T1000 (cell line): ENCODE data around the gene SPOPL.
"Not testable (repeated sequence)": the region's sequence is repeated elsewhere in the genome, so short reads cannot be mapped to it uniquely, and the experiment has no call there.

Experiments used
- DNase-seq: peaks from one replicate; lab custom pipeline; 2025; ENCODE audit warnings: mixed read lengths; lab: John Stamatoyannopoulos, UW

The SPOPL gene

DNA sequence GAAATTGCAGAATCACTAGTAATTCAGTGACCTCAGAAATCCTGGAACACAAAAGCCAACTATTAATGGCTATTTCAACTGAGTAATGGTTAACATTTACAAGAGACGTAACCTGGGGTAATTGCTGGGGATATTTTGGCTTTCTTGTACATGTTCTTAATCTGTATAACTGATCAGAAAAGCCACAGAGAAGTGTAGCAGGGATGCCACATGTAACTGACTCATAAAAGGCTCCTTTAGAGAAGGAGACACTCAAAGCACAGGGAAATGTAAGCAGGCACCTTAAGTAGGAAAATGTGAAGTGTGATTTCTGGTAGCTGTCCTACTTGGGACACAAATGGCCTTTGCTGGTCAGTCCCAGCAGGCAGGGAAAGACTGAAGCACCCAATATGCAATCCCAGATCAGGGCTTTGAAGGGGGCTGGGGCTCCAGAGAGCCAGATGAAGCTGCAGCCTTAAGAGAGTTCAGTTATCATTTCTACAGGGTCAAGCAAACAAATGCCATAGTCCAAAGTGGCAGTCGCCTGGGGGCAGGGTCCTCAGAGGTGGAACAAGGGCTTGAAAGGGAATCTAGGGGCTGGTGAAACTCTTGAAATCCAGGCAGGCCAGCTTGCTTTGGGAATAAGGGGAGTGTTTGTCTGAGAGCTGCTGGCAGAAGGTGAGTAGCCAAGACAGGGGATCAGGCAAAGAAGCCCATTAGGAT, 7.2 kb upstream of the SPOPL start:
- no peak for DNase-seq

DNA sequence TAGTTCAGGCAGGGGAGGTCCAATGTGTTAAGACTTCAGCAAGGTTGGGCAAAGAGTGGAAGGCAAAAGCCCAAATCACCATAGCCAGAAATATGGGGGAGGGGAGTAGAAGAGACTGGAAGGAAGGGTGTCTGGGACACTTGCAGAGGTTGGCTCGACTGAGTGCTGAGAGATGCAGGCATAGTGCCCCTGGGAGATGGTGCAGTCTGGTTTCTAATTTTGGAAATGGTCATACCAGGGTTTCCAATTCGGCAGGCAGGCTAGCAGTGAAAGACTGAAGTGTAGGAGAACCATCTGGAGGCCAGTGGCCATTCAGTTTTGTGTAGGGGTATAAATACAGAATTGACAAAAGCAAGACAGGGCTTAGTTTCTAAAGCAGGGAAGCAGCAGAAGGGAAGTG, 6.2 kb upstream of the SPOPL start:
- no peak for DNase-seq

DNA sequence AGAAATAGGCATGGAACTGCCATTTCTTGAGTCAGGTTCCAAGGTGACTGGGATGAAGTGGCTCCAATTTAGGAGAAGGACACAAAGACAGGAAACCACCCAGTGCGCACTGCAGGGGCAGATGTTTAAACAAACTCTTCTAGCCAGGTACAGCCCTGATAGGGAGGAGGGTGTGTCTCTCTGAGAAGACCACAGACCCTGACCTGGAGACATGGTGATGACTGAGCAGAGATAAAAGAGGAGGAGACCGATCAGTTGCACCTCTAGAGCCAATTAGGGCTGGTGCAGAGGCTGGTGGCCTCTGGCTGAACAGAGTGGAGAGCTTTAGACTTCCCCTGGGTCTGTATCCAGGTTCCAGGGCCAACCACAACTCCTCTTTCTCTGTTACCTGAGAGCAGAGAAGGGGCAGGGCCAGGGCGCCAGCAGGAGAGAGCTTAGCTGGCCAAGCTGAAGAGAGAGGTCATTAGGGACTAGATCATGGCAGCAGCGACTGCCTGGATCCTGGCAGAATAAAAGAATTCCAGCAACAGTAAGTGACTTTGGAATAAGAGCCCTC, 5.4 kb upstream of the SPOPL start:
- no peak for DNase-seq

DNA sequence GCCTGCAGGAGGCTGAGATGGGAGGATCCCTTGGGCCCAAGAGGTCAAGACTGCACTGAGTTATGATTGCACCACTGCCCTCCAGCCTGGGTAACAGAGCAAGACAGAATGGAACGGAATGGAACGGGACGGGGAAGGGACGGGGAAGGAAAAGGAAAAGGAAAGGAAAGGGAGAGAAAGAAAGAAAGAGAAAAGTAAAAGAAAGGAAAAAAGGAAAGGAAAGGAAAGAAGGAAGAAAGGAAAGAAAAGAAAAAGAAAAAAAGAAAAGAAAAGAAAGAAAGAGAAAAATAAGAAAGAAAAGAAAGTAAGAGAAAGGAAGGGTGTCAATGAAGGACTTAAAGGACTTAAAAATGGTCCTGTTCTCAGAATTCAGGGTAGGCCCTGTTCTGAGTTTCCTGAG, 4.3 kb upstream of the SPOPL start:
- no peak for DNase-seq

DNA sequence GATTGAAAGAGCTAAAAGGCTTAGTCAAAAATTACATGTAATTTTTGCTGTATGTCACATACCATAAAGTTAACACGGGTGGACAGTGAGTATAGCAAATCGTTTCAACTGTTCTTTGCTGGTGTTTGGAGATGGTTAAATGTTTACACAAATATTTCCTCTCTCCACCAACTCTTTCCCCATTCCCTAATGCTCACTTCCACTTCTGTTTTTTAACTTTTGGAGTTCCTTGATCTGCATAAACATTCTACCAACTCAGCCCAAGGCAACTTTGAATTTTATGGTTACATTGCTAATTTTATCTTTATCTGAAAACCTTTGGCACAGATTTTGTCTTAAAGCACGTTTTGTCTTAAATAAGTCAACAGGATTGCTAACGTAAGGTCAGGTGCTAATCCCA, 1.9 kb upstream of the SPOPL start:
- no peak for DNase-seq

DNA sequence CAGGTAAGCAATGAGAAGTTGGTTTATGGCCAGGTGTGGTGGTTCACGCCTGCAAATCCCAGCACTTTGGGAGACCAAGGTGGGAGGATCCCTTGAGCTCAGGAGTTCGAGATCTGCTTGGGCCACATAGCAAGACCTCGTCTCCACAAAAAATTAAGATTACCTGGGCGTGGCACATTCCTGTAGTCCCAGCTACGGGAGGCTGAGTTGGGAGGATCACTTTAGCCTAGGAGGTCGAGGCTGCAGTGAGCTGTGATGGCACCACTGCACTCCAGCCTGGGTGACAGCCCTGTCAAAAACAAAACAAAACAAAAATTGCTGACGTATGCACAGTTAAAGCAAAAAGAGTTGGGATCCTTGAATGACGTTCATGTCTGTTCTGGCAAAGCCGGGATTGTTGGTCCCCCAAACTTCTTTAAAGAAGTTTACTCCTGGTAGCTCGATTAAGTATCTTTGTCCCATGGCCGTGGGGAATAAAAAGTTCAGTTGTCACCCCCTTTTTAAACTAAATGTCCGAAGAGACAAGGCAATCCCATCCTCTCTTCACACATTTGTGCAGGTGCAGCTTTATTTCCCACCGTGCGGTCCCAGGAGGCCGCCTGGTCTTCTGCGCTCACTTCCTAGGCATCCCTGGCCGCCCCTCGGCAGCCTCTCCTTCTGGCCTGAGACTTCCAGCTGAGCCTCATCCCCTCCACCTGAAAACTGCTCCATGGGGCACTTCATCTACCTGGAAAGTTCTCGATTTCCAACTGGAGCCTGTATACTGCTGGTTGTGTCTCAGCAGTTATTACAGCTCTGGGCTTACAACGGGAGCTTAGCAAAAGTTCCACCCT, 762 bp upstream of the SPOPL start:
- DNase-seq: no peak

DNA sequence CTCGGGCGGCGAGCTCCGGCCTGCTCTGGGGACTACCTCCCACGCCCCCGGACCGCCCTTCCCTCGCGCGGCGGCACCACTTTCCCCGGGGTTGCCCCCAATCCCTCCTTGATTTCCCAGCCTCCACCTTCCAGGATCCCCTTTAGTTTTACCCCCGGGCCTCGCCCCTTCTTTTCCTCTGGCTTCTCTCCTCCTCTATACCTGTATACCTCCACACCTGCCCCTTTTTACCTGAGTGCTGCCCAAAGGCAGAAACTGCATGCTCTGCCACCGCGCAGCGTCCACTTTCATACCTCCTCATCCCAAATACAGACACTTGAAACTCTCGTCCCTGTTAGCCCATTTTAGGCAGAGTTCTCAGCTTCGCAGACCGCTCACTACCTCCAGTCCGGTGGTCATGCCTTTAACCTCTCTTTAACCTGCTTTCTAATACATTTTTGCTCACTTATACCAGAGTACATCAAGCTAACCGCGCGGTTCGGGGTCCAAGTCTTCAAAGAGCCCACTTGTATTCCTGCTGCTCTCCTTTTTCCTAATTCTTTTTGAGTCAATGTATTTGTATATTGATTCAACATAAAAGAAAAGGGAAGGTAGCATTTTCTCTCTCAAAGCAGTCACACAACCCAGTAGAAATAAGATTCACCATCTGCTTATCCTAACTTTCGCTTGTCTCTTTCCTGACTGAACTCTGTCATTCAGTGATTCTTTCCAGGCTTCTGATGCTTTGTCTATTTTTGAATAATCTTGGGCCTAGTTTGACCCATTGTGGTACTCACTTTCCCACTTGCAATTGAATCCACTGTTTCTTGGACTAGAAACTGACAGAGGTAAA, 901 bp downstream of the SPOPL start:
- DNase-seq: no peak

DNA sequence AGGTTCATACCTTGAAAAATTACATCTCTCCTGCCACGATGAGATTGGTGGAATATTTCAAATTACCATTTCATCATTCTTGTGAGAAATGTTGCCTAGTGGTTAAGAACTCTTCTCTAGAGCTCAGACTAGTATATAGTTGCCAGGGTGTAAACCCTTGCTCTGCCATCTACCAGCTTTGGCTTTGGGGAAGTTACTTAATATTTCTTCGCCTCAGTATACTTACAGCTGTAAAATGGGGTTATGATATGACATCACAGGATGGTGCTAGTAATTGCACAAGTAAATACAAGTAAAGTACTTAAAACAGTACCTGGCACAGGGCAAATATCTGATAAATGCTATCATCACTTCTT, 1.5 kb downstream of the SPOPL start:
- no peak for DNase-seq

DNA sequence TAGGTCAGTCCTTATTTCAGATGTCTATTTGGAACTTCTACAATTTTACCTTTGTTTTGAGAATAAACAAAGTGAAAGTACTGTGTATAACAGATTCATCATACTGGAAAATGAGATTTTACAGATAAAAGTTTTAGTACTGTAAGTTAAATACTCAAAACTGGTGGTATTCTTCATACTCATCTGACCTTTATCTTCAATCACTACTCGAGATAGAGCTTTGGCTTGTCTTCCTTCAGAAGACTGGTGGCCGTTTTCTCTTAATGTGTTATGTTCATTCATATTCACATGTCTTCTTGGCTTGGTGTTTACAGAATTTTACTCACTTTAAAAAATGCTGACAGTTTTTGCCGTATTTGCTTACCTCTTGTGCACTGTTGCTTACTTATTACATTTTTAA, 2.1 kb downstream of the SPOPL start:
- no peak for DNase-seq

DNA sequence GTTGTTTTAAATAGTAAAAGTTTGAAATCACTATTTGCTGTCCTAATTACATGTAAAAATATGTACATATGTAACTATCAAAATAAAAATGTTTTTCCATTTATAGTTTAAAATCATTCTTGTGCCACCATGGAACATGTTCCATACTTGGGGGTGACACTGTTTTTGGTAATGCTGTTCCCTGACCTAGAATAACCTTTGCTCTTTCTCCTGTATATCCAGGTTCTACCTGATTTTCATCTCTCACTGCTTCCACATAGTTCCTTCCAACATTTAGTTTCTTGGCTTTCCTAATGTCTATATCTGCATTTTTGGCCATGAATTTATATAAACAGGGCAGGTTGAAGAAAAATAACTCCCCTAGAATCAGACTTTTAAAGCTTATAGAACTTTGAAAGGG, 2.5 kb downstream of the SPOPL start:
- DNase-seq: no peak

DNA sequence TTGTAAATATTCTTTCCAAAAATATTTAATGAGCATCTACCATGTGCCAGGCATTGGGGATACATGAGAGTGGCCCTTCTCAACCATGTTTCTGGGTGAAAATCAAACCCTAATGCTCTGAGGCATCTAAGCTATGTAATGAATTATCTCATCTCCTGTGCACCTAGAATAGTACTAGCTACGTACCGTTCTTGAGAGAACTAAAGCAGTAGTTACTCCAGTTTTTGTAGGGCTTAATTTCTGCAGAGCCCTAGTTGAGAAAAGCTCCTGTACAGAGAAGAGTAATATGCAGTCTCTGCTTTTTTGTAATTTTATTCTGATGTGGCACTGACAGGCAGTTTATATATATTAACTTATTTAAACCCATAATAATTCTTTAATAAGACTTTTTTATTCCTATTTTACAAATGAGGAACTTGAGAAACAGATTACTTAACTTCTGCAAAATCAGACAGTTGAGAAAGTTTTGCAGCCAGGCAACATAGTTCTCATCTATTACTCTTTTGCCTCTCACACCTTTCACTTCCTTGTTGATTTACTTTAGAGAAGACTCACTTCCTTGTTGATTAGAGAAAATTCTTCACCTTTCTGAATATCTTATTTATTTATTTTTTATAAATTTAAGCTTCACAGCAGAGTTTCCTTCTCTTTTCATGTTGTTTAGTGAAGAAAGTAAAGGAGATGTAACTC, 3.1 kb downstream of the SPOPL start:
- DNase-seq: no peak

DNA sequence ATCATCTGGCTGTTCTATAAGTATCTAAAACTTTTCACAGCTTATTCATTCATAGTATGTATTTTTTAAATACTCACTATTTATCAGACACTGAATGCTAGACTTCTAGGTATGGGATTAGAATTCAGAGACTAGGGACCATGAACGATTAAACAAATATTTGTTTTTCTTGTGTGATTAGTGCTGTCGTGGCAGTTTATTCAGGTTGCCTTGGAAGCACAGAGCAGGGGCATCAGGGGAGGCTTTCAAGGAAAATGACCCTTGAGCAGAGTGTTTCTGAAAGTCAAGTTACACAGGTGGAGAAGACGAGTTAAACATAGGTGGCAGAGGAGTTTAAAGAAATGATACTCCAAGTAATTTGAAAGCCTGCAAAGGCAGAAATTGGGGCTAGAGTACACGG, 5.7 kb downstream of the SPOPL start:
- no peak for DNase-seq

DNA sequence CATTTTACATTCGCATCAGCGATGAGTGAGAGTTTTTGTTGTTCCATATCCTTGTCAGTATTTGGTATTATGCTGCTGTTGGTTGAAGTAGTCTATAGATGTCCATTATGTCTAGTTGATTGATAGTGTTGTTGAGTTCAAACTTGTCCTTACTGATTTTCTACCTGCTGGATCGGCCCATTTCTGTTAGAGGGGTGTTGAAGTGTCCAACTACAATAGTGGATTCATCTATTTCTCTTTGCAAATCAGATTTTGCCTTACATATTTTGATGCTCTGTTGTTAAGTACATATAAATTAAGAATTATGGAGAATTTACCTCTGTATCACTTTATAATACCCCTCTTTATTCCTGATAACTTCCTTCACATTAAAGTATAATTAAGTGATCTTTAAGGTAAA, 8.7 kb downstream of the SPOPL start:
- no peak for DNase-seq

DNA sequence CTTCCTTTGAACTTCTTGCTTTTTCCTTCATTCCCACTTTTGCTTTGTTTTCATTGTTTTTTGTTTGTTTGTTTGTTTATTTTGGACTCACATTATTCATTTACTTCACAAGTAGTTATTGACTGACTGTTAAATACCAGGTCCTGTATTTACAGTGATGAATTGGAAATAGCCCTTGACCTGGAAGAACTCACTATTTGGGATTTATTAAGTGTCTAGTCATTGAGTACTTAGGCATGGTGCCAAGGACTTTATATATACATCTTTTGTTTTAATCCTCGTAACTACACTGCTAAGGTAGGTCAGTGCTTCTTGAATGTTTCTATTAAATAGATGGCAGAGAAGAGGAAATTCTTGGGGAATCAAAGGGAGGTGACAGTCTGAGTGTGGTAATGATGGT, 11.1 kb downstream of the SPOPL start:
- DNase-seq: no peak

DNA sequence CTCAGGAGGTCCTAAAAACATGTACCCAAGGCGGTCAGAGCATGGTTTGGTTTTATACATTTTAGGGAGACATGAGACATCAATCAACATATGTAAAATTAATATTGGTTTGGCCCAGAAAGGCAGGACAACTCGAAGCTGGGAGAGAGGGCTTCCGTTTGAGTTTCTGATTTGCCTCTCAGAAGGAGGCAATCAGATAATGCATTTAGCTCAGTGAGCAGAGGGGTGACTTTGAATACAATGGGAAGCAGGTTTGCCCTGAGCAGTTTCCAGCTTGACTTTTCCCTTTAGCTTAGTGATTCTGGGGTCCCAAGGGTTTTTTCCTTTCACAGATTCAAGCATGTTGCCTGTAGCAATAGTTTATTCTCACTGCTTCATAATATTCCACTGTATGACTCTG, 12.6 kb downstream of the SPOPL start:
- DNase-seq: no peak

DNA sequence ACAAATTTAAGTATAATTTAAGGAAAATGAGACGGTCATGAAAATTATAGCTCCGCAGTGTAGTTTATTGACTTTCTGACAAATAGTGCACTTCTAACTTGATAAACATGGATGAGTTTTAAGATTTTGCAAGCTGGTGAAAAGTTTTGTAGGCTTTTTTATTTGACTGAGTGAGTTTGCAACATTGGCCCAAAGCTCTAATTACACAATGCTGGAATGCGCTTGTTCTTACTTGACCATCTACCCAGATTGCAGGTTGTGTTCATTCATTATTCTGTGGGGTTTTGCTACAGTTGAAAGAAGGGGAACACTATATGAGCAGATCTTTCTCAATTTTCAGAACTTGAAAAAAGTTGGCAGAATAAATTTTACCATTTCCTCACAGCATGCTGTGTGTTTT, 13.5 kb downstream of the SPOPL start:
- DNase-seq: no peak

DNA sequence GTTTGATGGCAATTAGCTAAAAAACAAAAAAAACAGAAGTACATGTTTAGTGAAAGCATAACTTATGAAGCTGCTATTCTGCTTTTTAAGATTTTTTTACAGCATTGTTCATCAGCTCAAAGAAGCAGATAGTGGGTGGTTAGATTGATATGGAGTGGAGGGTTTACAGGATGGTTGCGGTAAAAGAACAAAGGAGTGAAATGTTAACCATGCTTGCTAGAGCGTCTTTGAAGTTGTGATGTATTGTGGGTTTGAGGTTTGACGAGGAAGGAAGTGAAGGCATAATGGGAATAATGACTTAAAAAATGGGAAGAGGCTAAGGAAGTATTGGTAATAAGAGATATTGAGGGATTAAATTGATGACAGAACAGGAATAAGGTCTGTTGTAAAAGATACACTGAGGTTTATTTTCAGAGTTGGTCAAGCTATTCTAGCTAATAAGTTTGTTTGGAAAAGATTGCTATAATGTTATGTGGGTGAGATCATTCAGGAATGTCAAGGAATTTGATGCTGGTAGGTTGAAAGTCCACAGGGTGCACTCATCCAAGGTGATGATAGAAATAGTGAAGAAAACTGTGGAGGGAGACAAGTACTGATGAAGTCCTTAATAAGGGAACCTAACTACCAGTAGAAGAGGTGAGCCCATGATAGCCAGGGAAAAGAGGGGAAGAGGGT, 14.6 kb downstream of the SPOPL start:
- DNase-seq: no peak

DNA sequence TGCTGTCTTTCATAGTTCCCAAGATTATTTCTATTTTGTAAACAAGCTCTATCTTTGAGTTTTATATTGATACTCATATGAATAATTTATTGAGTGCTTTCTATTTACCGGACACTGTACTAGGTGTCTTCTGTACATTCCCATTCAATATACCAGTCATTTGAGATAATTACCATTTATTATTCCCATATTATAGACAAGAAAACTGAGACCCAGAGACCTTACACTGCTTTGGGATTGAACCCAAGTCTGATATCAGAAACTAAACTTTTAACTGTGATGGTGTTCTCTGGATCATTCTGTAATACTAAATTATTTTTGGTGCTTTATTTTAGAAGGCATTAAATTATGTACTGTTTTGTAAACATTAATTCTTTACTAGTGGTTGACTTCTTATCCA, 17.3 kb downstream of the SPOPL start:
- DNase-seq: no peak

DNA sequence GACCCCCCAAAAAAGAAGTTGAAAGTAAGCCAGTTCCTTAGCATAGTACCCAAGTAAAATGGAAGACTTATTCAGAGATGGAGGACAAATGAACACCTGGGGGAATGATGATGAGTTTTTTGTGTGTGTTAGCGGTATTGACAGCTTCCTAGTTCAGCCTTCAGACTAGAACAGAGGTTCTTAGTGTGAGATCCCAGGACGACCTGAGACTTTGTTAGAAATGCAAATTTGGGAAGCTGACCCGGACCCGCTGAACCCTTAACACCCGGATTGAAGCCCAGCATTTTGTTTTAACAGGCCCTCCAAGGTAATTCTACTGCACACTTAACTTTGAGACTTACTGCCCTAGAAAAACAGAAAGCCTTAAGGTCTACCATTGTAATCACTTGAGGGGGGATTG, 20.3 kb downstream of the SPOPL start:
- no peak for DNase-seq

DNA sequence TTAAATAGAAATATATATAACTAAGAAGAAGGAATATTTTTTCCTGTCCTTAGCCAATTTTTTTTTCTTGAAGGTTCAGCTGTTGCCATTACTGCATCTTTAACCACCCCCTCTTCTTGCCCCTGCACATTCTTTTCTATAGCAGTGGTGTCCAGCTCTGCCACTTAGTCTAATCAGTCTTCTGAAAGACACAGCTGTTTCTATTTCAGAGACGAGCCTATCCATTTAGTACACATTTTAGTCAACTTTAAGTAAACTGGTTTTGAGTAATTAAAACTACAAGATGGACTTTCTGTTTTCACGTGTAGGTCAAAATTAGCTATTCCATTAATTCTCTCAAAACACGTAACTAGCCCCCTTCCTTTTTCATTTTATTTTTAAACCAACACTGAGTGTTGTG, 21.0 kb downstream of the SPOPL start:
- no peak for DNase-seq

DNA sequence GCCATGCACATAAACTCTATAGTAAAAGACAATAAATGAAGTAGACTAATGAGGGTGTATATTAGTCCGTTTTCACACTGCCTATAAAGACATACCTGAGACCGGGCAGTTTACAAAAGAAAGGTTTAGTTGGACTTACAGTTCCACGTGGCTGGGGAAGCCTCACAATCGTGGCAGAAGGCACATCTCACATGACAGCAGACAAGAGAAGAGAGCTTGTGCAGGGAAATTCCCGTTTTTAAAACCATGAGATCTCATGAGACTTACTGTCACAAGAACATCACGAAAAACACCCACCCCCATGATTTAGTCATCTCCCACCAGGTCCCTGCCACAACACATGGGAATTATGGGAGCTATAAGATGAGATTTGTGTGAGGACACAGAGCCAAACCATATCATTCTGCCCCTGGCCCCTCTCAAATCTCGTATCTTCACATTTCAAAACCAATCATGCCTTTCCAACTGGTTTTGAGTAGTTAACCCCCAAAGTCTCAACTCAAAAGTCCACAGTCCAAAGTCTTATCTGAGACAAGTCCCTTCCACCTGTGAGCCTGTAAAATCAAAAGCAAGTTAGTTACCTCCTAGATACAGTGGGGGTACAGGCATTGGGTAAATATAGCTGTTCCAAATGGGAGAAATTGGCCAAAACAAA, 21.6 kb downstream of the SPOPL start:
- not testable (repeated sequence) for DNase-seq
